Stimulated activated CD4-positive, alpha-beta T cell treated with anti-CD3 and anti-CD28 coated beads, Interleukin-1b, Interleukin-23, amount 100 ng/mL, for 24 hours (primary cell): ENCODE results near the gene SCAND1.

Source experiments
- DNase-seq, 4 experiments: peaks; one replicate each; pipeline ENCODE4 v3.0.0-alpha.2; 2020; ENCODE audit warnings: low read depth in 4 of 4, low spot score in 1 of 4

Gene SCAND1

GRCh38 chr20:35907017-35907701 is 47.1 kb downstream of the SCAND1 start:
- no peak for DNase-seq

DNA sequence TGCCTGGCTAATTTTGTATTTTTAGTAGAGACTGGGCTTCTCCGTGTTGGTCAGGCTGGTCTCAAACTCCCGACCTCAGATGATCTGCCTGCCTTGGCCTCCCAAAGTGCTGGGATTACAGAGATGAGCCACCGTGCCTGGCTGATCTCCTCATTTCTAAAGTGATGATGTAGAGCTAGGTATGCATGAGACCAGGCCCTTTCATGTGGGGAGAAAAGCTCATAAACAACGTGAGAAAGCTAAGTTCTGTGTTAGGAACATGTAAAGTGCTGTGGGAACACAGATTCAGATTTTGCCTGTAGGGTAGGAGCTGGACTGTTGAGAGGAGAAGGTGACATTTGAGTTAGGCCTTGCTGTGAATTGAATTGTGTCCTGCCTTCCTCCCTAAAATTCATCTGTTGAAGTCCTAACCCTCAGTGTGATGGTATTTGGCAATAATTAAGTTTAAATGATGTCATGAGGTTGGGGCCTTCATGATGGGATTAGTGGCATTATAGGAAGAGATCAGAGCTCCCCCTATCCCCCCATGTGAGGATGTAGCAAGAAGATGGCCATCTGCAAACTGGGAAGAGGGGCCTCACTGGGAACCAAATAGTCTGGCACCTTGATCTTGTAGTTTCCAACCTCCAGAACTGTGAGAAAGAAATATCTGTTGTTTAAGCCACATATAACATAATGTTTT is 49.2 kb downstream of the SCAND1 start:
- no peak for DNase-seq

- DNase-seq = no peak
Measured at GRCh38 chr20:35903843-35904242, 50.5 kb downstream of the SCAND1 start.
